Endothelial cell of umbilical vein (primary cell): ENCODE measurements around the gene VWA1. TPM values are rescaled to one million over a fixed set of nuclear protein-coding genes. Genes with fewer than 3 reads are reported as not detected.

Experiments used
- BruUV-seq: library from RNA; stranded (reverse); fragments of 400-500 nt; replicated peaks from 2 replicates; lab custom pipeline; 2021; lab: Mats Ljungman, UMichigan
- CTCF ChIA-PET: fragments of 300-600, 350-600 bp; sonication (Branson Sonifier 250); formaldehyde crosslinking; loops from one replicate; lab custom pipeline; 2021; ENCODE audit warnings: antibody characterized with exemption, inconsistent platforms; lab: Charles Lee
- POLR2A ChIA-PET: fragments of 300-600, 350-600 bp; sonication (Branson Sonifier 250); formaldehyde crosslinking; loops from one replicate; lab custom pipeline; 2021; ENCODE audit warnings: antibody characterized with exemption, inconsistent platforms; lab: Charles Lee
- DNase-seq: peaks from one replicate; pipeline ENCODE4 v3.0.0-alpha.2; 2011; ENCODE audit warnings: low read depth, low spot score
- FAIRE-seq: peaks from 2 replicates; lab custom pipeline; 2011; peaks lifted over from hg19 to GRCh38; lab: Jason Lieb, UNC
- H2AFZ ChIP-seq: 2 replicates; pipeline ENCODE4 v1.6.0; 2012; ENCODE audit warnings: low read depth, low read length, control low read depth, inconsistent platforms
- H3K27ac ChIP-seq: 2 replicates; pipeline ENCODE4 v1.5.1; 2011; ENCODE audit warnings: low read depth, mild to moderate bottlenecking, control low read depth, low read length, moderate library complexity; ENCODE audit not compliant: insufficient read depth
- H3K27me3 ChIP-seq, 2 experiments: 2 replicates each; pipeline versions ENCODE4 v1.6.0 to v1.6.1; 2011; ENCODE audit warnings: low read length in 2 of 2, mixed read lengths in 1 of 2; ENCODE audit not compliant: control insufficient read depth in 2 of 2, insufficient read depth in 2 of 2
- H3K36me3 ChIP-seq, 2 experiments: 2 replicates in 1 of 2; 3 replicates in 1 of 2; pipeline ENCODE4 v1.5.1; 2011; ENCODE audit warnings: low read length in 2 of 2, mild to moderate bottlenecking in 1 of 2, moderate library complexity in 1 of 2; ENCODE audit not compliant: control insufficient read depth in 2 of 2, insufficient read depth in 2 of 2; ENCODE audit errors: extremely low read depth in 1 of 2
- H3K4me1 ChIP-seq: 3 replicates; pipeline ENCODE4 v1.5.1; 2011; ENCODE audit warnings: mild to moderate bottlenecking, low read length; ENCODE audit not compliant: control insufficient read depth, insufficient read depth; ENCODE audit errors: extremely low read depth
- H3K4me2 ChIP-seq: 2 replicates; pipeline ENCODE4 v1.6.1; 2011; ENCODE audit warnings: low read length, control low read depth, mixed read lengths; ENCODE audit not compliant: insufficient read depth
- H3K4me3 ChIP-seq, 3 experiments: fragments of 200-600 bp in 1 of 3; sonication (generic), shearing (Covaris generic) in 1 of 3; replicated peaks in 1 of 3; 2 replicates each; pipeline ENCODE4 v1.5.1; 2011 to 2016; ENCODE audit warnings: control low read depth in 3 of 3, low read length in 3 of 3, mild to moderate bottlenecking in 2 of 3, inconsistent platforms in 1 of 3, low read depth in 1 of 3, moderate library complexity in 1 of 3; ENCODE audit not compliant: insufficient read depth in 1 of 3
- H3K79me2 ChIP-seq: 2 replicates; pipeline ENCODE4 v1.6.0; 2012; ENCODE audit warnings: low read length, inconsistent platforms; ENCODE audit not compliant: control insufficient read depth, insufficient read depth
- H3K9ac ChIP-seq: replicated peaks from 2 replicates; pipeline ENCODE3; 2011; ENCODE audit warnings: low read length, control low read depth; ENCODE audit not compliant: insufficient read depth; ENCODE audit errors: extremely low read depth
- H3K9me1 ChIP-seq: replicated peaks from 3 replicates; pipeline ENCODE4 v1.6.0; 2011; ENCODE audit warnings: mild to moderate bottlenecking, low read length; ENCODE audit not compliant: control insufficient read depth, insufficient read depth; ENCODE audit errors: extremely low read depth
- H3K9me3 ChIP-seq: replicated peaks from 2 replicates; pipeline ENCODE4 v1.5.1; 2012; ENCODE audit warnings: low read length, inconsistent platforms; ENCODE audit not compliant: control insufficient read depth, insufficient read depth
- H4K20me1 ChIP-seq: replicated peaks from 2 replicates; pipeline ENCODE3; 2011; ENCODE audit warnings: mild to moderate bottlenecking, low read length; ENCODE audit not compliant: control insufficient read depth, insufficient read depth; ENCODE audit errors: extremely low read depth
- CTCF ChIP-seq, 2 donors: IDR thresholded peaks; 1 replicate in 1 of 2; 2 replicates in 1 of 2; pipeline ENCODE4 v1.5.1; 2011; ENCODE audit warnings: low read length in 2 of 2, mild to moderate bottlenecking in 2 of 2, moderate library complexity in 2 of 2, control low read depth in 1 of 2, inconsistent platforms in 1 of 2, low read depth in 1 of 2; ENCODE audit not compliant: insufficient read depth in 1 of 2; ENCODE audit errors: extremely low read depth in 1 of 2
- EZH2 ChIP-seq: IDR thresholded peaks from 2 replicates; pipeline ENCODE4 v1.6.1; 2012; ENCODE audit warnings: borderline replicate concordance, low read depth, mild to moderate bottlenecking, moderate library complexity, low read length, inconsistent platforms; ENCODE audit not compliant: severe bottlenecking
- FOS ChIP-seq: IDR thresholded peaks from 2 replicates; pipeline ENCODE4 v1.6.1; 2011; ENCODE audit warnings: mild to moderate bottlenecking, low read length, moderate library complexity, borderline replicate concordance; ENCODE audit not compliant: insufficient read depth
- GATA2 ChIP-seq: IDR thresholded peaks from 2 replicates; pipeline ENCODE4 v1.7.0; 2011; ENCODE audit warnings: low read depth, mild to moderate bottlenecking, moderate library complexity, mixed read lengths, low read length; ENCODE audit not compliant: insufficient read length, insufficient read depth
- JUN ChIP-seq: IDR thresholded peaks from 2 replicates; pipeline ENCODE4 v1.6.1; 2011; ENCODE audit warnings: borderline replicate concordance, low read depth; ENCODE audit not compliant: insufficient read length, insufficient read depth
- MAX ChIP-seq: IDR thresholded peaks from 2 replicates; pipeline ENCODE4 v1.6.1; 2011; ENCODE audit not compliant: insufficient read depth, insufficient read length
- MYC ChIP-seq: IDR thresholded peaks from one replicate; pipeline ENCODE4 v1.6.1; 2011; ENCODE audit warnings: mild to moderate bottlenecking, low read depth, low read length
- POLR2A ChIP-seq: IDR thresholded peaks from 2 replicates; pipeline ENCODE4 v1.6.1; 2012; ENCODE audit warnings: low read depth, mild to moderate bottlenecking, control low read depth, low read length
- POLR2AphosphoS5 ChIP-seq: IDR thresholded peaks from 2 replicates; pipeline ENCODE4 v1.6.1; 2012; ENCODE audit warnings: low read depth, mild to moderate bottlenecking, control low read depth, low read length, moderate library complexity; ENCODE audit not compliant: insufficient read depth
- dilution Hi-C: fragments of 300-500 bp; cut with MboI; formaldehyde crosslinking; loops from one replicate; pipeline ENCODE4 v1.15.0; 2019; ENCODE audit warnings: low sequenced_read_pairs; ENCODE audit not compliant: extremely low pct_ligation_motif_present
- intact Hi-C: fragments of 100-400 bp; cut with micrococcal nuclease; formaldehyde crosslinking; loops from one replicate; pipeline ENCODE4 v1.10.0; 2022
- polyA plus RNA-seq, 4 experiments: library from polyadenylated mRNA; depleted of rRNA in 3 of 4; stranded (reverse) in 3 of 4; unstranded in 1 of 4; fragments of >200 nt; gene quantifications; 2 replicates each; pipeline versions ENCODE4 v1.2.1 to v1.2.3, GENCODE V29; 2011 to 2012; ENCODE audit warnings: missing spikeins in 1 of 4
- total RNA-seq: library from RNA; stranded (reverse); gene quantifications from 2 replicates; pipeline ENCODE4 v1.2.3, GENCODE V29; 2021

Gene VWA1
- total and polyA plus RNA-seq, 2 donors (not counting 3 experiments of a cell fraction or from before 2014, with no cell fraction given): 2.0 to 6.1 TPM

GRCh38 chr1:1426496-1427105 is 8.9 kb upstream of the VWA1 start:
- no peak overlapping the region for H3K4me2 ChIP-seq
- H3K4me1 ChIP-seq: peaks cover 10% of the 10 kb centered on the region
- H3K4me3 ChIP-seq: no peak overlapping the region
- H3K27ac ChIP-seq: no peak overlapping the region
- no peak overlapping the region for H2AFZ ChIP-seq
- no peak overlapping the region for H3K9ac ChIP-seq
- no peak for TF ChIP-seq POLR2AphosphoS5
- TF ChIP-seq GATA2: no peak
- TF ChIP-seq CTCF (IDR thresholded peaks at IDR 0.05; ENCODE audit: extremely low read depth in 1 of 2, insufficient read depth in 1 of 2, low read depth in 1 of 2, low read length in 2 of 2): no peak
- no peak for TF ChIP-seq MAX
- TF ChIP-seq POLR2A: no peak
- TF ChIP-seq FOS: no peak
- TF ChIP-seq JUN: no peak
- no peak for TF ChIP-seq MYC
- no peak for TF ChIP-seq EZH2
- H3K79me2 ChIP-seq: no peaks in the 10 kb centered on the region
- no peaks in the 10 kb centered on the region for H3K27me3 ChIP-seq
- H4K20me1 ChIP-seq: no peaks in the 10 kb centered on the region
- dilution Hi-C loops (no loop called here), intact Hi-C loops (no loop called here)
- no peaks in the 10 kb centered on the region for H3K9me3 ChIP-seq
- BruUV-seq: no TSS peak
- POLR2A ChIA-PET: no interaction called here
- FAIRE-seq: no peak
- DNase-seq: no peak
- no peaks in the 10 kb centered on the region for H3K36me3 ChIP-seq
- no peaks in the 10 kb centered on the region for H3K9me1 ChIP-seq
- CTCF ChIA-PET: no interaction called here
